OCI-LY1 (cell line): ENCODE results near the gene HELQ.

Experiments
- H2AFZ ChIP-seq: fragments of 200-600 bp; sonication (generic), shearing (Covaris generic); 2 replicates; pipeline ENCODE4 v1.6.0; 2014; ENCODE audit warnings: antibody characterized with exemption, mild to moderate bottlenecking, low read length
- H3F3A ChIP-seq: fragments of 200-600 bp; sonication (generic), shearing (Covaris generic); 2 replicates; pipeline ENCODE4 v1.6.0; 2014; ENCODE audit warnings: mild to moderate bottlenecking, antibody characterized with exemption, low read length, moderate library complexity; ENCODE audit not compliant: insufficient read depth
- H3K27ac ChIP-seq: fragments of 200-600 bp; sonication (generic); 2 replicates; pipeline ENCODE4 v1.5.1; 2014; ENCODE audit warnings: low read length, mixed run types, mild to moderate bottlenecking, low read depth; ENCODE audit not compliant: poor library complexity, severe bottlenecking
- H3K27me3 ChIP-seq: fragments of 200-600 bp; sonication (generic); 2 replicates; pipeline ENCODE4 v1.6.0; 2014; ENCODE audit warnings: antibody characterized with exemption, mild to moderate bottlenecking, low read length, moderate library complexity; ENCODE audit not compliant: insufficient read depth
- H3K36me3 ChIP-seq: fragments of 200-600 bp; sonication (generic); 2 replicates; pipeline ENCODE4 v1.6.1; 2014; ENCODE audit warnings: mild to moderate bottlenecking, antibody characterized with exemption, low read length, moderate library complexity, mixed read lengths; ENCODE audit not compliant: insufficient read depth
- H3K4me1 ChIP-seq: fragments of 200-600 bp; sonication (generic); 2 replicates; pipeline ENCODE4 v1.5.1; 2014; ENCODE audit warnings: mild to moderate bottlenecking, low read length, moderate library complexity; ENCODE audit not compliant: insufficient read depth, severe bottlenecking
- H3K4me2 ChIP-seq: fragments of 200-600 bp; sonication (generic), shearing (Covaris generic); 2 replicates; pipeline ENCODE4 v1.6.1; 2014; ENCODE audit warnings: low read length
- H3K4me3 ChIP-seq: fragments of 200-600 bp; sonication (generic); 2 replicates; pipeline ENCODE4 v1.5.1; 2014; ENCODE audit warnings: low read length, low read depth, mild to moderate bottlenecking, mixed read lengths; ENCODE audit not compliant: poor library complexity, severe bottlenecking
- H3K79me2 ChIP-seq: fragments of 200-600 bp; shearing (Covaris generic); 2 replicates; pipeline ENCODE4 v1.6.1; 2016; ENCODE audit warnings: mixed run types, low read length, mixed read lengths; ENCODE audit not compliant: insufficient read depth
- H3K9ac ChIP-seq: fragments of 200-600 bp; sonication (generic), shearing (Covaris generic); 2 replicates; pipeline ENCODE4 v1.6.1; 2014; ENCODE audit warnings: mild to moderate bottlenecking, low read length, mixed read lengths
- H3K9me2 ChIP-seq: fragments of 200-600 bp; sonication (generic), shearing (Covaris generic); 2 replicates; pipeline ENCODE4 v1.6.1; 2014; ENCODE audit warnings: low read depth, mild to moderate bottlenecking, low read length, mixed read lengths
- H3K9me3 ChIP-seq: fragments of 200-600 bp; shearing (Covaris generic); 2 replicates; pipeline ENCODE4 v1.6.1; 2014; ENCODE audit warnings: low read length, mixed read lengths
- H4K20me1 ChIP-seq: fragments of 200-600 bp; sonication (generic), shearing (Covaris generic); 2 replicates; pipeline ENCODE4 v1.6.0; 2016; ENCODE audit warnings: mild to moderate bottlenecking, low read length; ENCODE audit not compliant: insufficient read depth
- CTCF ChIP-seq: fragments of 200-600 bp; sonication (generic), shearing (Covaris generic); IDR thresholded peaks from 2 replicates; pipeline ENCODE4 v1.5.1; 2017; ENCODE audit warnings: mild to moderate bottlenecking, antibody characterized with exemption, low read length, moderate library complexity, mixed read lengths
- EZH2 ChIP-seq: fragments of 200-600 bp; sonication (generic), shearing (Covaris generic); IDR thresholded peaks from 2 replicates; pipeline ENCODE4 v1.8.0; 2017; ENCODE audit warnings: borderline replicate concordance, mixed run types, mild to moderate bottlenecking, antibody characterized with exemption, low read length, moderate library complexity, mixed read lengths

HELQ gene

GRCh38 chr4:83370640-83370906 lies 85.0 kb downstream of the HELQ start:
- H4K20me1 ChIP-seq: no peaks in the 10 kb centered on the region
- H3K9ac ChIP-seq: no peak overlapping the region
- no peak overlapping the region for H3K4me3 ChIP-seq
- H3K36me3 ChIP-seq: no peaks in the 10 kb centered on the region
- H3K9me2 ChIP-seq: no peaks in the 10 kb centered on the region
- H3K27ac ChIP-seq: no peak overlapping the region
- H3K27me3 ChIP-seq: no peaks in the 10 kb centered on the region
- TF ChIP-seq EZH2 (no peak), CTCF (no peak)
- H3K4me2 ChIP-seq: no peak overlapping the region
- H2AFZ ChIP-seq: no peak overlapping the region
- H3K79me2 ChIP-seq: no peaks in the 10 kb centered on the region
- H3K9me3 ChIP-seq: no peaks in the 10 kb centered on the region
- no peaks in the 10 kb centered on the region for H3F3A ChIP-seq
- no peaks in the 10 kb centered on the region for H3K4me1 ChIP-seq

- Histone ChIP-seq H3K36me3 (no peaks in the 10 kb centered on the region), H3K4me2 (no peak overlapping the region), H3K4me3 (no peak overlapping the region), H3K4me1 (no peaks in the 10 kb centered on the region), H3K79me2 (no peaks in the 10 kb centered on the region), H3K9me3 (no peaks in the 10 kb centered on the region), H4K20me1 (no peaks in the 10 kb centered on the region), H3K9me2 (no peaks in the 10 kb centered on the region), H2AFZ (no peak overlapping the region), H3K9ac (no peak overlapping the region), H3F3A (no peaks in the 10 kb centered on the region), H3K27ac (no peak overlapping the region), H3K27me3 (no peaks in the 10 kb centered on the region)
- TF ChIP-seq EZH2 (no peak), CTCF (no peak)
Observed at GRCh38 chr4:83369831-83370639, 85.6 kb downstream of the HELQ start.

- H3K27ac ChIP-seq: no peak overlapping the region
- no peaks in the 10 kb centered on the region for H4K20me1 ChIP-seq
- H3K9ac ChIP-seq: no peak overlapping the region
- no peaks in the 10 kb centered on the region for H3K9me2 ChIP-seq
- H3K4me2 ChIP-seq: no peak overlapping the region
- no peaks in the 10 kb centered on the region for H3K79me2 ChIP-seq
- no peak for TF ChIP-seq CTCF
- TF ChIP-seq EZH2: no peak
- H2AFZ ChIP-seq: no peak overlapping the region
- no peaks in the 10 kb centered on the region for H3K36me3 ChIP-seq
- H3K4me1 ChIP-seq: no peaks in the 10 kb centered on the region
- no peaks in the 10 kb centered on the region for H3K27me3 ChIP-seq
- H3F3A ChIP-seq: no peaks in the 10 kb centered on the region
- H3K9me3 ChIP-seq: no peaks in the 10 kb centered on the region
- no peak overlapping the region for H3K4me3 ChIP-seq
Observed at GRCh38 chr4:83364312-83364711, 91.3 kb downstream of the HELQ start.
